ENCODE results near the gene JAM3.

The JAM3 gene

GRCh38 chr11:134068829-134069425 lies at the start of gene JAM3:
TSS of gene JAM3 (plus strand) at chr11:134069072. CDS start at chr11:134069084, 12 bp downstream.
- peak; percentile 72 for DNase-seq

- DNase-seq: peak; percentile 61
These were observed 49.4 kb upstream of the JAM3 start for GRCh38 chr11:134019500-134019899.

GRCh38 chr11:134020598-134020997 lies 48.3 kb upstream of the JAM3 start:
- DNase-seq: peak; percentile 19

- DNase-seq: no peak
These were observed 47.5 kb upstream of the JAM3 start for GRCh38 chr11:134021326-134021725.

GRCh38 chr11:134022748-134023147 lies 46.1 kb upstream of the JAM3 start:
- DNase-seq: no peak

GRCh38 chr11:134024420-134025081 lies 44.3 kb upstream of the JAM3 start:
- peak; percentile 15 for DNase-seq

GRCh38 chr11:134025082-134025429 lies 43.8 kb upstream of the JAM3 start:
- DNase-seq: no peak

- DNase-seq: no peak
These were observed 42.1 kb upstream of the JAM3 start for GRCh38 chr11:134026655-134027343.

GRCh38 chr11:134027671-134028070 lies 41.2 kb upstream of the JAM3 start:
- DNase-seq: no peak

GRCh38 chr11:134028368-134028920 lies 40.4 kb upstream of the JAM3 start:
- DNase-seq: no peak

- DNase-seq: no peak
These were observed 38.0 kb upstream of the JAM3 start for GRCh38 chr11:134030853-134031252.

- DNase-seq: no peak
These were observed 36.8 kb upstream of the JAM3 start for GRCh38 chr11:134032043-134032442.

GRCh38 chr11:134032501-134033091 lies 36.3 kb upstream of the JAM3 start:
- DNase-seq: peak; percentile 75

GRCh38 chr11:134033276-134033675 lies 35.6 kb upstream of the JAM3 start:
- no peak for DNase-seq

GRCh38 chr11:134033696-134034491 lies 35.0 kb upstream of the JAM3 start:
- peak; percentile 67 for DNase-seq

GRCh38 chr11:134034496-134035381 lies 34.1 kb upstream of the JAM3 start:
- DNase-seq: no peak

GRCh38 chr11:134036492-134037045 lies 32.3 kb upstream of the JAM3 start:
- no peak for DNase-seq

GRCh38 chr11:134037046-134037908 lies 31.6 kb upstream of the JAM3 start:
- peak; percentile 17 for DNase-seq

- DNase-seq: no peak
These were observed 29.9 kb upstream of the JAM3 start for GRCh38 chr11:134038897-134039470.
